Suprapubic skin (tissue), 4 donors: ENCODE data around the gene MAP3K1. TPM values are rescaled to one million over a fixed set of nuclear protein-coding genes. Genes with fewer than 3 reads are reported as not detected.
A peak's percentile ranks its signal among the peaks of the same experiment; 100 is the strongest.

Experiments
- DNase-seq, 2 donors: peaks; one replicate each; pipeline ENCODE4 v3.0.0-alpha.2; 2019; ENCODE audit warnings: low spot score in 2 of 2
- H3K27ac ChIP-seq: fragments of 200-600 bp; sonication (generic); one replicate; pipeline ENCODE4 v1.5.1; 2019
- H3K27me3 ChIP-seq: fragments of 200-600 bp; sonication (generic); one replicate; pipeline ENCODE4 v1.5.1; 2019
- H3K36me3 ChIP-seq: fragments of 200-600 bp; sonication (generic); one replicate; pipeline ENCODE4 v1.5.1; 2019
- H3K4me1 ChIP-seq: fragments of 200-600 bp; sonication (generic); one replicate; pipeline ENCODE4 v1.5.1; 2019
- H3K4me3 ChIP-seq: fragments of 200-600 bp; sonication (generic); one replicate; pipeline ENCODE4 v1.5.1; 2019; ENCODE audit warnings: mild to moderate bottlenecking
- H3K9me3 ChIP-seq: fragments of 200-600 bp; sonication (generic); one replicate; pipeline ENCODE4 v1.5.1; 2019
- CTCF ChIP-seq, 2 donors: fragments of 200-600 bp in 1 of 2; fragments of 450-650 bp in 1 of 2; sonication (generic) in 1 of 2; IDR thresholded peaks; one replicate each; pipeline ENCODE4 v1.5.1; 2016 to 2019; ENCODE audit warnings: antibody characterized with exemption in 2 of 2, mild to moderate bottlenecking in 1 of 2, moderate library complexity in 1 of 2
- EP300 ChIP-seq: sonication (generic); formaldehyde crosslinking; IDR thresholded peaks from one replicate; pipeline ENCODE4 v1.6.1; 2017; ENCODE audit warnings: antibody characterized with exemption
- POLR2A ChIP-seq, 2 donors: fragments of 450-650 bp; IDR thresholded peaks; one replicate each; pipeline ENCODE4 v1.6.1; 2017; ENCODE audit warnings: antibody characterized with exemption in 2 of 2, mild to moderate bottlenecking in 2 of 2, moderate library complexity in 2 of 2
- POLR2AphosphoS5 ChIP-seq, 3 donors: sonication (generic); formaldehyde crosslinking; IDR thresholded peaks; one replicate each; pipeline ENCODE4 v1.6.1; 2017; ENCODE audit warnings: antibody characterized with exemption in 3 of 3
- WGBS: methylation state at CpG from one replicate; pipeline ENCODE4 v1.1.5; 2018; 5-methylcytosine and 5-hydroxymethylcytosine counted together
- total RNA-seq, 4 donors: library from RNA; depleted of rRNA; stranded (reverse); fragments of >200 nt; gene quantifications; one replicate each; pipeline ENCODE4 v1.1.0, GENCODE V29; 2016

The MAP3K1 gene
- total RNA-seq, 4 donors from 2014 or later: 48.4 to 89.2 (median 61.1) TPM

- no peaks in the 10 kb centered on the region for H3K36me3 ChIP-seq
- H3K27me3 ChIP-seq: no peaks in the 10 kb centered on the region
- peak overlapping the region; percentile 19 for H3K4me3 ChIP-seq
- no peak for DNase-seq
- peaks cover 67% of the 10 kb centered on the region for H3K4me1 ChIP-seq
- H3K9me3 ChIP-seq: no peaks in the 10 kb centered on the region
- H3K27ac ChIP-seq: peak overlapping the region; percentile 65
- no peak for TF ChIP-seq POLR2AphosphoS5 (IDR thresholded peaks at IDR 0.05)
- TF ChIP-seq CTCF (IDR thresholded peaks at IDR 0.05): peak; percentile 26 to 71
- WGBS: 16% methylated on average over 4 of the region's 4 CpGs
Measured at GRCh38 chr5:56838409-56839039, 23.2 kb downstream of the MAP3K1 start.

- WGBS: 77% methylated on average over 4 of the region's 4 CpGs
- H3K4me3 ChIP-seq: no peak overlapping the region
- no peak for TF ChIP-seq EP300
- TF ChIP-seq POLR2AphosphoS5 (IDR thresholded peaks at IDR 0.05): no peak
- TF ChIP-seq CTCF (IDR thresholded peaks at IDR 0.05): no peak
- no peak for TF ChIP-seq POLR2A (IDR thresholded peaks at IDR 0.05)
- peaks cover 65% of the 10 kb centered on the region for H3K4me1 ChIP-seq
- peak overlapping the region; percentile 65 for H3K27ac ChIP-seq
- H3K27me3 ChIP-seq: no peaks in the 10 kb centered on the region
- DNase-seq: no peak
- H3K36me3 ChIP-seq: no peaks in the 10 kb centered on the region
- H3K9me3 ChIP-seq: no peaks in the 10 kb centered on the region
Measured at GRCh38 chr5:56839062-56839461, 23.7 kb downstream of the MAP3K1 start.

GRCh38 chr5:56840597-56840996 lies 25.2 kb downstream of the MAP3K1 start:
- DNase-seq: no peak
- no peak for TF ChIP-seq EP300
- no peak for TF ChIP-seq POLR2AphosphoS5 (IDR thresholded peaks at IDR 0.05)
- no peak overlapping the region for H3K27ac ChIP-seq
- H3K27me3 ChIP-seq: no peaks in the 10 kb centered on the region
- H3K36me3 ChIP-seq: no peaks in the 10 kb centered on the region
- H3K4me3 ChIP-seq: no peak overlapping the region
- no peaks in the 10 kb centered on the region for H3K9me3 ChIP-seq
- peaks cover 61% of the 10 kb centered on the region for H3K4me1 ChIP-seq
- 85% methylated on average over 7 of the region's 7 CpGs for WGBS

- Histone ChIP-seq H3K9me3 (no peaks in the 10 kb centered on the region), H3K4me3 (no peak overlapping the region), H3K27ac (no peak overlapping the region), H3K27me3 (no peaks in the 10 kb centered on the region), H3K4me1 (peaks cover 68% of the 10 kb centered on the region), H3K36me3 (no peaks in the 10 kb centered on the region)
- no peak for DNase-seq
- 57% methylated on average over 2 of the region's 2 CpGs for WGBS
- TF ChIP-seq EP300 (no peak), POLR2A (IDR thresholded peaks at IDR 0.05) (no peak), CTCF (IDR thresholded peaks at IDR 0.05) (no peak), POLR2AphosphoS5 (IDR thresholded peaks at IDR 0.05) (no peak)
Measured at GRCh38 chr5:56845277-56845676, 29.9 kb downstream of the MAP3K1 start.

GRCh38 chr5:56845904-56846480 lies 30.6 kb downstream of the MAP3K1 start:
- H3K27me3 ChIP-seq: no peaks in the 10 kb centered on the region
- no peak overlapping the region for H3K27ac ChIP-seq
- DNase-seq: no peak
- H3K9me3 ChIP-seq: no peaks in the 10 kb centered on the region
- TF ChIP-seq EP300: no peak
- TF ChIP-seq POLR2A (IDR thresholded peaks at IDR 0.05): no peak
- no peak for TF ChIP-seq CTCF (IDR thresholded peaks at IDR 0.05)
- no peak for TF ChIP-seq POLR2AphosphoS5 (IDR thresholded peaks at IDR 0.05)
- peaks cover 74% of the 10 kb centered on the region for H3K4me1 ChIP-seq
- no peaks in the 10 kb centered on the region for H3K36me3 ChIP-seq
- no peak overlapping the region for H3K4me3 ChIP-seq
- 52% methylated on average over 3 of the region's 3 CpGs for WGBS
